ENCODE data around the gene C2CD4C.
"Not testable (repeated sequence)": the region's sequence is repeated elsewhere in the genome, so short reads cannot be mapped to it uniquely, and the experiment has no call there.

The C2CD4C gene

DNA sequence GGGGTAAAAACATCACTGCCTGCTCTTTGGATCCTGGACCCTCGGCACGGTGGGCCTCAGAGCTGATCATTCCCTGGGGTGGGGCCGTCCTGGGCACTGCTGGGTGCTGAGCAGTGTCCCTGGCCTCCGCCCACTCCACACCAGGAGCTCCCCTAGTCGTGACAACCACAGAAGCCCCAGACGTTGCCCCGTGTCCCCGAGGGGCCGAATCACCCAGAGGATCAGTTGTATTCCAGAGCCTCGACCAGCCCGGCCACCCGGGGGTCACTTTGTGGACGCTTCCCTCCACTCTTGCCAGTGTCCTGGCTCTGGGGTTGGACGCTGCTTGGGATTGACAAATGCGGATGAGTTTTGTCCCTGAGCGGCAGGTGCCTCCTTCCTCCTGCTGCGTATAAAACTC lies 10.2 kb downstream of the C2CD4C start:
- no peak overlapping the region for H3K27ac ChIP-seq
- no peak overlapping the region for H3K4me3 ChIP-seq (ENCODE audit: low read depth, low read length)
- no peaks in the 10 kb centered on the region for H3K36me3 ChIP-seq
- no peak for DNase-seq
- no peaks in the 10 kb centered on the region for H3K27me3 ChIP-seq (ENCODE audit: insufficient read depth, low read depth, severe bottlenecking)
- peaks cover 2% of the 10 kb centered on the region for H3K9me3 ChIP-seq (ENCODE audit: severe bottlenecking)
- TF ChIP-seq, protein P1, sequence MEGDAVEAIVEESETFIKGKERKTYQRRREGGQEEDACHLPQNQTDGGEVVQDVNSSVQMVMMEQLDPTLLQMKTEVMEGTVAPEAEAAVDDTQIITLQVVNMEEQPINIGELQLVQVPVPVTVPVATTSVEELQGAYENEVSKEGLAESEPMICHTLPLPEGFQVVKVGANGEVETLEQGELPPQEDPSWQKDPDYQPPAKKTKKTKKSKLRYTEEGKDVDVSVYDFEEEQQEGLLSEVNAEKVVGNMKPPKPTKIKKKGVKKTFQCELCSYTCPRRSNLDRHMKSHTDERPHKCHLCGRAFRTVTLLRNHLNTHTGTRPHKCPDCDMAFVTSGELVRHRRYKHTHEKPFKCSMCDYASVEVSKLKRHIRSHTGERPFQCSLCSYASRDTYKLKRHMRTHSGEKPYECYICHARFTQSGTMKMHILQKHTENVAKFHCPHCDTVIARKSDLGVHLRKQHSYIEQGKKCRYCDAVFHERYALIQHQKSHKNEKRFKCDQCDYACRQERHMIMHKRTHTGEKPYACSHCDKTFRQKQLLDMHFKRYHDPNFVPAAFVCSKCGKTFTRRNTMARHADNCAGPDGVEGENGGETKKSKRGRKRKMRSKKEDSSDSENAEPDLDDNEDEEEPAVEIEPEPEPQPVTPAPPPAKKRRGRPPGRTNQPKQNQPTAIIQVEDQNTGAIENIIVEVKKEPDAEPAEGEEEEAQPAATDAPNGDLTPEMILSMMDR (IDR thresholded peaks at IDR 0.05; ENCODE audit: low read depth, low read length): no peak

- Histone ChIP-seq H3K27me3 (ENCODE audit: insufficient read depth, low read depth, severe bottlenecking) (no peaks in the 10 kb centered on the region), H3K9me3 (ENCODE audit: severe bottlenecking) (peaks cover 4% of the 10 kb centered on the region), H3K36me3 (no peaks in the 10 kb centered on the region), H3K27ac (no peak overlapping the region), H3K4me3 (ENCODE audit: low read depth, low read length) (no peak overlapping the region)
- DNase-seq: no peak
- TF ChIP-seq, protein P1 (IDR thresholded peaks at IDR 0.05; ENCODE audit: low read depth, low read length): no peak
These were observed 10.8 kb downstream of the C2CD4C start for GRCh38 chr19:397941-398706.

- H3K27ac ChIP-seq: no peak overlapping the region
- DNase-seq: no peak
- TF ChIP-seq, protein P1 (IDR thresholded peaks at IDR 0.05; ENCODE audit: low read depth, low read length): no peak
- no peaks in the 10 kb centered on the region for H3K27me3 ChIP-seq (ENCODE audit: insufficient read depth, low read depth, severe bottlenecking)
- H3K36me3 ChIP-seq: no peaks in the 10 kb centered on the region
- peaks cover 5% of the 10 kb centered on the region for H3K9me3 ChIP-seq (ENCODE audit: severe bottlenecking)
- no peak overlapping the region for H3K4me3 ChIP-seq (ENCODE audit: low read depth, low read length)
These were observed 11.6 kb downstream of the C2CD4C start for GRCh38 chr19:397321-397720.

DNA sequence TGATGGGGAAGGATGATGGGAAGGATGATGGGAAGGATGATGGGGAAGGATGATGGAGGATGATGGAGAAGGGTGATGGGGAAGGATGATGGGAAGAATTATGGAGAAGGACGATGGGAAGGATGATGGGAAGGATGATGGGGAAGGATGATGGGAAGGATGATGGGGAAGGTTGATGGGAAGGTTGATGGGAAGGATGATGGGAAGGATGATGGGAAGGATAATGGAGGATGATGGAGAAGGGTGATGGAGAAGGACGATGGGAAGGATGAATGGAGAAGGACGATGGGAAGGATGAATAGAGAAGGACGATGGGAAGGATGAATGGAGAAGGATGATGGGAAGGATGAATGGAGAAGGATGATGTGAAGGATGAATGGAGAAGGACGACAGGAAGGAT lies 13.5 kb downstream of the C2CD4C start:
- H3K9me3 ChIP-seq (ENCODE audit: severe bottlenecking): peaks cover 5% of the 10 kb centered on the region
- H3K4me3 ChIP-seq (ENCODE audit: low read depth, low read length): no peak overlapping the region
- DNase-seq: no peak
- no peaks in the 10 kb centered on the region for H3K36me3 ChIP-seq
- H3K27ac ChIP-seq: no peak overlapping the region
- TF ChIP-seq, protein P1 (IDR thresholded peaks at IDR 0.05; ENCODE audit: low read depth, low read length): no peak
- no peaks in the 10 kb centered on the region for H3K27me3 ChIP-seq (ENCODE audit: insufficient read depth, low read depth, severe bottlenecking)

GRCh38 chr19:394857-395256 lies 14.1 kb downstream of the C2CD4C start:
- not testable (repeated sequence) for H3K4me3 ChIP-seq (ENCODE audit: low read depth, low read length); H3K27me3 ChIP-seq (ENCODE audit: insufficient read depth, low read depth, severe bottlenecking); H3K27ac ChIP-seq; DNase-seq; H3K9me3 ChIP-seq (ENCODE audit: severe bottlenecking); H3K36me3 ChIP-seq

DNA sequence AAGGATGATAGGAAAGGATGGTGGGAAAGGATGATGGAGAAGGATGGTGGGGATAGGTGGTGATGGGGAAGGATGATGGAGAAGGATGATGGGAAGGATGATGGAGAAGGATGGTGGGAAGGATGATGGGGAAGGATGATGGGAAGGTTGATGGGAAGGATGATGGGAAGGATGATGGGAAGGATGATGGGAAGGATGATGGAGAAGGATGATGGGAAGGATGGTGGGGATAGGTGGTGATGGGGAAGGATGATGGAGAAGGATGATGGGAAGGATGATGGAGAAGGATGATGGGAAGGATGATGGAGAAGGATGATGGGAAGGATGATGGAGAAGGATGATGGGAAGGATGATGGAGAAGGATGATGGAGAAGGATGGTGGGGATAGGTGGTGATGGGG lies 15.4 kb downstream of the C2CD4C start:
- not testable (repeated sequence) for DNase-seq; H3K4me3 ChIP-seq (ENCODE audit: low read depth, low read length); H3K9me3 ChIP-seq (ENCODE audit: severe bottlenecking); H3K27ac ChIP-seq; H3K27me3 ChIP-seq (ENCODE audit: insufficient read depth, low read depth, severe bottlenecking); H3K36me3 ChIP-seq

DNA sequence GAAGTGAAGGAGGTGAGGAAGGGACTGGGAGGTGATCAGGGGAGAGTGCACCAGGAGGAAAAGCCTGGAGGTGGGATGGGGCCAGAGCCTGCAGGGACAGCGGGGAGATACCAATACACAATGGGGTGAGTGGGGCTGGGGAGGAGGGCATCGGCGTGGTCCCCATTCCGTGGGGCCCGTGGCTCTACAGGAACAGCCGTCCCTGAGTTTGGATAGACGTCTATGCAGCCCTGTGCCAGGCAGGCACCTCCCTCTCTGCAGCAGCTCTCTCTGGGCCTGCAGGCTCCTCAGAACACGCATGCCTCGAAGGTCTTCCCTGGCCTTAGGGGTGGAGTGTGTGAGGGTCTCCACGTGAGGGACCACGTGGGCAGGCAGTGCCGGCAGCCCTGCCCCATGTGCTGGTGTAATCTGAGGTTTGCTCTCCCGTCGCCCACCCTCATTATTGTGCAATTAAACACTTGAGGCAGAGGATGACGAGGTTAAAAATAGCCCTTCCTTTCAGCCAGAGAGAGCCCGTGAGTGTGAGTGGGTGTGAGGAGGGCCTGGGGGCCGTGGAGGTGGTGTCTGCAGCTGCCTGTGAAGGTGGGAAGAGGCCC lies 16.5 kb downstream of the C2CD4C start:
- DNase-seq: no peak
- Histone ChIP-seq H3K4me3 (ENCODE audit: low read depth, low read length) (no peak overlapping the region), H3K36me3 (no peaks in the 10 kb centered on the region), H3K9me3 (ENCODE audit: severe bottlenecking) (peaks cover 5% of the 10 kb centered on the region), H3K27ac (no peak overlapping the region), H3K27me3 (ENCODE audit: insufficient read depth, low read depth, severe bottlenecking) (no peaks in the 10 kb centered on the region)
- TF ChIP-seq, protein P1 (IDR thresholded peaks at IDR 0.05; ENCODE audit: low read depth, low read length): no peak
